Measurements from ENCODE around the gene ARL2. TPM values are rescaled to one million over a fixed set of nuclear protein-coding genes. Genes with fewer than 3 reads are reported as not detected.

Gene ARL2
- polyA plus RNA-seq, 1 of the 3 experiments (the other 2 are of a cell fraction) = 252 TPM

- TF ChIP-seq, protein P1, sequence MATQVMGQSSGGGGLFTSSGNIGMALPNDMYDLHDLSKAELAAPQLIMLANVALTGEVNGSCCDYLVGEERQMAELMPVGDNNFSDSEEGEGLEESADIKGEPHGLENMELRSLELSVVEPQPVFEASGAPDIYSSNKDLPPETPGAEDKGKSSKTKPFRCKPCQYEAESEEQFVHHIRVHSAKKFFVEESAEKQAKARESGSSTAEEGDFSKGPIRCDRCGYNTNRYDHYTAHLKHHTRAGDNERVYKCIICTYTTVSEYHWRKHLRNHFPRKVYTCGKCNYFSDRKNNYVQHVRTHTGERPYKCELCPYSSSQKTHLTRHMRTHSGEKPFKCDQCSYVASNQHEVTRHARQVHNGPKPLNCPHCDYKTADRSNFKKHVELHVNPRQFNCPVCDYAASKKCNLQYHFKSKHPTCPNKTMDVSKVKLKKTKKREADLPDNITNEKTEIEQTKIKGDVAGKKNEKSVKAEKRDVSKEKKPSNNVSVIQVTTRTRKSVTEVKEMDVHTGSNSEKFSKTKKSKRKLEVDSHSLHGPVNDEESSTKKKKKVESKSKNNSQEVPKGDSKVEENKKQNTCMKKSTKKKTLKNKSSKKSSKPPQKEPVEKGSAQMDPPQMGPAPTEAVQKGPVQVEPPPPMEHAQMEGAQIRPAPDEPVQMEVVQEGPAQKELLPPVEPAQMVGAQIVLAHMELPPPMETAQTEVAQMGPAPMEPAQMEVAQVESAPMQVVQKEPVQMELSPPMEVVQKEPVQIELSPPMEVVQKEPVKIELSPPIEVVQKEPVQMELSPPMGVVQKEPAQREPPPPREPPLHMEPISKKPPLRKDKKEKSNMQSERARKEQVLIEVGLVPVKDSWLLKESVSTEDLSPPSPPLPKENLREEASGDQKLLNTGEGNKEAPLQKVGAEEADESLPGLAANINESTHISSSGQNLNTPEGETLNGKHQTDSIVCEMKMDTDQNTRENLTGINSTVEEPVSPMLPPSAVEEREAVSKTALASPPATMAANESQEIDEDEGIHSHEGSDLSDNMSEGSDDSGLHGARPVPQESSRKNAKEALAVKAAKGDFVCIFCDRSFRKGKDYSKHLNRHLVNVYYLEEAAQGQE (IDR thresholded peaks at IDR 0.05; ENCODE audit: low read depth, low read length) = no peak
- no peak for TF ChIP-seq MEF2A (IDR thresholded peaks at IDR 0.05; ENCODE audit: borderline replicate concordance, low read depth)
These were observed 41.6 kb downstream of the ARL2 start (continued) for GRCh38 chr11:65055538-65055937.

GRCh38 chr11:65056999-65057398 lies 43.0 kb downstream of the ARL2 start:
- no peaks in the 10 kb centered on the region for H3K79me2 ChIP-seq (ENCODE audit: insufficient read depth)
- ChIA-PET CTCF (interaction anchor here (1.1 to 1.3 kb wide), 2 partner anchors 19 to 43 kb away, joined by 3 to 6 read pairs; partner anchors contain the start of gene ARL2), POLR2A (no interaction called here)
- no peak overlapping the region for H3K4me3 ChIP-seq (ENCODE audit: low read depth in 2 of 2, low read length in 1 of 2)
- DNase-seq = no peak
- H3K36me3 ChIP-seq (replicated peaks in 1 of 2; ENCODE audit: control insufficient read depth in 1 of 2, insufficient read depth in 2 of 2, low read length in 1 of 2) = no peaks in the 10 kb centered on the region
- no peaks in the 10 kb centered on the region for H3K4me1 ChIP-seq (ENCODE audit: control insufficient read depth in 1 of 2, insufficient read depth in 2 of 2, low read depth in 1 of 2, low read length in 1 of 2)
- no peaks in the 10 kb centered on the region for H3K9me2 ChIP-seq
- no peak overlapping the region for H2AFZ ChIP-seq (ENCODE audit: low read depth)
- peaks cover 3% of the 10 kb centered on the region for H3F3A ChIP-seq (replicated peaks; ENCODE audit: insufficient read depth)
- H3K9me3 ChIP-seq = no peaks in the 10 kb centered on the region
- H3K27ac ChIP-seq (ENCODE audit: low read depth in 2 of 2, low read length in 1 of 2) = no peak overlapping the region
- TF ChIP-seq YY1 (IDR thresholded peaks at IDR 0.05; ENCODE audit: low read depth) = no peak
- TF ChIP-seq, protein P2, sequence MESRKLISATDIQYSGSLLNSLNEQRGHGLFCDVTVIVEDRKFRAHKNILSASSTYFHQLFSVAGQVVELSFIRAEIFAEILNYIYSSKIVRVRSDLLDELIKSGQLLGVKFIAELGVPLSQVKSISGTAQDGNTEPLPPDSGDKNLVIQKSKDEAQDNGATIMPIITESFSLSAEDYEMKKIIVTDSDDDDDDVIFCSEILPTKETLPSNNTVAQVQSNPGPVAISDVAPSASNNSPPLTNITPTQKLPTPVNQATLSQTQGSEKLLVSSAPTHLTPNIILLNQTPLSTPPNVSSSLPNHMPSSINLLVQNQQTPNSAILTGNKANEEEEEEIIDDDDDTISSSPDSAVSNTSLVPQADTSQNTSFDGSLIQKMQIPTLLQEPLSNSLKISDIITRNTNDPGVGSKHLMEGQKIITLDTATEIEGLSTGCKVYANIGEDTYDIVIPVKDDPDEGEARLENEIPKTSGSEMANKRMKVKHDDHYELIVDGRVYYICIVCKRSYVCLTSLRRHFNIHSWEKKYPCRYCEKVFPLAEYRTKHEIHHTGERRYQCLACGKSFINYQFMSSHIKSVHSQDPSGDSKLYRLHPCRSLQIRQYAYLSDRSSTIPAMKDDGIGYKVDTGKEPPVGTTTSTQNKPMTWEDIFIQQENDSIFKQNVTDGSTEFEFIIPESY (IDR thresholded peaks at IDR 0.05; ENCODE audit: borderline replicate concordance, low read depth) = no peak
- no peak for TF ChIP-seq JUND (IDR thresholded peaks at IDR 0.05)
- no peak for TF ChIP-seq ELF1 (IDR thresholded peaks at IDR 0.05)
- TF ChIP-seq TAF1 (IDR thresholded peaks at IDR 0.05; ENCODE audit: borderline replicate concordance, low read depth, low read length) = no peak
- TF ChIP-seq CTCF (IDR thresholded peaks at IDR 0.05) = no peak
- TF ChIP-seq MEF2A (IDR thresholded peaks at IDR 0.05; ENCODE audit: borderline replicate concordance, low read depth) = no peak
- TF ChIP-seq TEAD4 (IDR thresholded peaks at IDR 0.05; ENCODE audit: borderline replicate concordance, insufficient read depth) = no peak
- no peak for TF ChIP-seq IRF3 (IDR thresholded peaks at IDR 0.05; ENCODE audit: low read depth, low read length)
- no peaks in the 10 kb centered on the region for H4K20me1 ChIP-seq (ENCODE audit: insufficient read depth)
- H3K27me3 ChIP-seq (ENCODE audit: insufficient read depth) = no peaks in the 10 kb centered on the region
- no peak overlapping the region for H3K9ac ChIP-seq
- no peak overlapping the region for H3K4me2 ChIP-seq
- 95% methylated on average over 6 of the region's 6 CpGs for WGBS (ENCODE audit: low lambda C conversion rate)
